Loucy (cell line): Measurements from ENCODE around the gene CD200R1.

Source experiments
- H2AFZ ChIP-seq: fragments of 200-600 bp; sonication (generic); 2 replicates; pipeline ENCODE4 v1.6.0; 2016; ENCODE audit warnings: antibody characterized with exemption, mild to moderate bottlenecking, low read length, moderate library complexity
- H3F3A ChIP-seq: fragments of 200-600 bp; 2 replicates; pipeline ENCODE4 v1.6.0; 2016; ENCODE audit warnings: antibody characterized with exemption, low read depth, mild to moderate bottlenecking
- H3K27me3 ChIP-seq: fragments of 200-600 bp; sonication (generic); 2 replicates; pipeline ENCODE4 v1.6.1; 2014; ENCODE audit warnings: low read length, mild to moderate bottlenecking; ENCODE audit not compliant: insufficient read depth, poor library complexity, severe bottlenecking
- H3K36me3 ChIP-seq: fragments of 200-600 bp; sonication (generic); 2 replicates; pipeline ENCODE4 v1.6.1; 2016; ENCODE audit warnings: low read length; ENCODE audit not compliant: insufficient read depth
- H3K4me1 ChIP-seq: fragments of 200-600 bp; sonication (generic); 2 replicates; pipeline ENCODE4 v1.5.1; 2014; ENCODE audit warnings: low read length, mild to moderate bottlenecking; ENCODE audit not compliant: insufficient read depth, poor library complexity, severe bottlenecking
- H3K4me2 ChIP-seq: fragments of 200-600 bp; sonication (generic); 2 replicates; pipeline ENCODE4 v1.6.0; 2014; ENCODE audit warnings: antibody characterized with exemption, low read length, low read depth, mild to moderate bottlenecking; ENCODE audit not compliant: poor library complexity, severe bottlenecking
- H3K4me3 ChIP-seq: fragments of 200-600 bp; sonication (generic); 2 replicates; pipeline ENCODE4 v1.5.1; 2014; ENCODE audit warnings: low read length, mild to moderate bottlenecking, mixed read lengths; ENCODE audit not compliant: poor library complexity, severe bottlenecking
- H3K79me2 ChIP-seq: fragments of 200-600 bp; sonication (generic); 2 replicates; pipeline ENCODE4 v1.6.1; 2014; ENCODE audit warnings: low read length; ENCODE audit not compliant: insufficient read depth
- H3K9ac ChIP-seq: fragments of 200-600 bp; sonication (generic); 2 replicates; pipeline ENCODE4 v1.6.0; 2014; ENCODE audit warnings: mild to moderate bottlenecking, low read depth, low read length, moderate library complexity; ENCODE audit not compliant: poor library complexity, severe bottlenecking
- H3K9me2 ChIP-seq: fragments of 200-600 bp; sonication (generic); replicated peaks from 2 replicates; pipeline ENCODE4 v1.6.1; 2016; ENCODE audit warnings: low read depth, low read length, mixed read lengths
- H3K9me3 ChIP-seq: fragments of 200-600 bp; sonication (generic); 2 replicates; pipeline ENCODE4 v1.6.1; 2014; ENCODE audit warnings: mild to moderate bottlenecking, antibody characterized with exemption, low read length, low read depth; ENCODE audit not compliant: insufficient read depth
- H4K20me1 ChIP-seq: fragments of 200-600 bp; sonication (generic); 2 replicates; pipeline ENCODE4 v1.6.0; 2014; ENCODE audit warnings: antibody characterized with exemption, low read length, mild to moderate bottlenecking; ENCODE audit not compliant: insufficient read depth, poor library complexity, severe bottlenecking
- CTCF ChIP-seq: fragments of 200-600 bp; sonication (generic); conservative IDR thresholded peaks from 2 replicates; pipeline ENCODE4 v1.5.1; 2014; ENCODE audit warnings: mild to moderate bottlenecking, antibody characterized with exemption, low read length
- EZH2phosphoT487 ChIP-seq: fragments of 200-600 bp; IDR thresholded peaks from 2 replicates; pipeline ENCODE4 v1.6.1; 2018; ENCODE audit warnings: antibody characterized with exemption, mild to moderate bottlenecking, moderate library complexity, borderline replicate concordance

CD200R1 gene

GRCh38 chr3:112973325-112974177 is 1.4 kb downstream of the CD200R1 start:
- Histone ChIP-seq H3K4me2 (peak overlapping the region; percentile 4), H3K4me1 (peaks cover 18% of the 10 kb centered on the region), H3K9me3 (no peaks in the 10 kb centered on the region), H3K79me2 (no peaks in the 10 kb centered on the region), H3F3A (no peaks in the 10 kb centered on the region), H3K9ac (no peak overlapping the region), H3K27me3 (no peaks in the 10 kb centered on the region), H3K36me3 (no peaks in the 10 kb centered on the region), H3K4me3 (no peak overlapping the region), H4K20me1 (no peaks in the 10 kb centered on the region), H3K9me2 (no peaks in the 10 kb centered on the region), H2AFZ (peak overlapping the region; percentile 30; the same call in 1 of the 2 replicates)
- no peak for TF ChIP-seq EZH2phosphoT487
- no peak for TF ChIP-seq CTCF

GRCh38 chr3:112972158-112972557 is 2.7 kb downstream of the CD200R1 start:
- Histone ChIP-seq H3K4me1 (peaks cover 16% of the 10 kb centered on the region), H4K20me1 (no peaks in the 10 kb centered on the region), H3K9me2 (no peaks in the 10 kb centered on the region), H3K4me3 (no peak overlapping the region), H3K9me3 (no peaks in the 10 kb centered on the region), H3K27me3 (no peaks in the 10 kb centered on the region), H3K36me3 (no peaks in the 10 kb centered on the region), H3F3A (no peaks in the 10 kb centered on the region), H3K9ac (no peak overlapping the region), H2AFZ (no peak overlapping the region), H3K4me2 (no peak overlapping the region), H3K79me2 (no peaks in the 10 kb centered on the region)
- TF ChIP-seq EZH2phosphoT487 (no peak), CTCF (peak; percentile 33; the same call in 1 of the 2 replicates)

GRCh38 chr3:112967828-112968227 is 7.1 kb downstream of the CD200R1 start:
- H4K20me1 ChIP-seq = no peaks in the 10 kb centered on the region
- no peak overlapping the region for H3K4me2 ChIP-seq
- H3K4me3 ChIP-seq = no peak overlapping the region
- no peaks in the 10 kb centered on the region for H3K79me2 ChIP-seq
- H3K9me2 ChIP-seq = no peaks in the 10 kb centered on the region
- H3F3A ChIP-seq = no peaks in the 10 kb centered on the region
- H3K4me1 ChIP-seq = no peaks in the 10 kb centered on the region
- H2AFZ ChIP-seq = no peak overlapping the region
- no peaks in the 10 kb centered on the region for H3K27me3 ChIP-seq
- TF ChIP-seq CTCF = no peak
- TF ChIP-seq EZH2phosphoT487 = no peak
- H3K36me3 ChIP-seq = no peaks in the 10 kb centered on the region
- peaks cover 6% of the 10 kb centered on the region; the same call in 1 of the 2 replicates for H3K9me3 ChIP-seq
- no peak overlapping the region for H3K9ac ChIP-seq
